HEK293 (cell line): ENCODE measurements around the gene LHX2.

Experiments used
- CTCF ChIA-PET: fragments of 350-600 bp; formaldehyde crosslinking; extraction: SDS; loops from one replicate; lab custom pipeline; 2021; ENCODE audit warnings: antibody characterized with exemption; lab: Yijun Ruan, JAX
- POLR2A ChIA-PET: fragments of 300-600 bp; formaldehyde crosslinking; extraction: SDS; loops from one replicate; lab custom pipeline; 2020; ENCODE audit warnings: antibody characterized with exemption, inconsistent platforms; lab: Yijun Ruan, JAX
- H3K27ac ChIP-seq: fragments of 200-500 bp; sonication (Bioruptor generic); 2 replicates; pipeline ENCODE4 v1.5.1; 2014; ENCODE audit warnings: low read depth, low read length, control low read depth, inconsistent platforms; ENCODE audit errors: extremely low read depth
- H3K36me3 ChIP-seq, 2 experiments: fragments of 200-500 bp in 1 of 2; sonication (Bioruptor generic) in 1 of 2; 1 replicate in 1 of 2; 2 replicates in 1 of 2; pipeline ENCODE4 v1.5.1; 2014 to 2017; ENCODE audit warnings: inconsistent platforms in 2 of 2, low read length in 2 of 2; ENCODE audit not compliant: control insufficient read depth in 2 of 2, insufficient read depth in 1 of 2
- H3K4me1 ChIP-seq: fragments of 200-500 bp; sonication (Bioruptor generic); 2 replicates; pipeline ENCODE4 v1.5.1; 2014; ENCODE audit warnings: mild to moderate bottlenecking, low read length, inconsistent platforms; ENCODE audit not compliant: control insufficient read depth, insufficient read depth
- H3K4me3 ChIP-seq: 2 replicates; pipeline ENCODE4 v1.5.1; 2011; ENCODE audit warnings: low read depth, mild to moderate bottlenecking, control low read depth, low read length, moderate library complexity
- H3K9me3 ChIP-seq: fragments of 200-500 bp; sonication (Bioruptor generic); 2 replicates; pipeline ENCODE4 v1.5.1; 2014; ENCODE audit warnings: low read depth, low read length, inconsistent platforms; ENCODE audit not compliant: control insufficient read depth, insufficient read depth
- CTCF ChIP-seq: fragments of 450-650 bp; formaldehyde crosslinking; IDR thresholded peaks from 2 replicates; pipeline ENCODE4 v1.5.1; 2016; ENCODE audit warnings: missing biosample characterization, missing genetic modification characterization
- IKZF3 ChIP-seq: fragments of 450-650 bp; IDR thresholded peaks from 2 replicates; pipeline ENCODE4 v1.5.0; 2018; ENCODE audit warnings: missing biosample characterization, mild to moderate bottlenecking, missing genetic modification characterization, moderate library complexity
- KLF17 ChIP-seq: fragments of 450-650 bp; formaldehyde crosslinking; IDR thresholded peaks from 2 replicates; pipeline ENCODE4 v1.5.1; 2016; ENCODE audit warnings: missing biosample characterization, missing genetic modification characterization
- KLF8 ChIP-seq: fragments of 450-650 bp; formaldehyde crosslinking; IDR thresholded peaks from 2 replicates; pipeline ENCODE4 v1.5.1; 2016; ENCODE audit warnings: missing biosample characterization, missing genetic modification characterization
- MEIS1 ChIP-seq: sonication (generic); formaldehyde crosslinking; IDR thresholded peaks from 2 replicates; pipeline ENCODE4 v1.8.1; 2022; ENCODE audit warnings: missing genetic modification reagents, mild to moderate bottlenecking, borderline replicate concordance
- OVOL3 ChIP-seq: fragments of 450-650 bp; formaldehyde crosslinking; IDR thresholded peaks from 2 replicates; pipeline ENCODE4 v1.5.1; 2016; ENCODE audit warnings: missing biosample characterization, missing genetic modification characterization
- ZBTB44 ChIP-seq: fragments of 450-650 bp; IDR thresholded peaks from 2 replicates; pipeline ENCODE4 v1.5.1; 2018; ENCODE audit warnings: missing biosample characterization, mild to moderate bottlenecking, missing genetic modification characterization
- ZNF19 ChIP-seq: fragments of 450-650 bp; formaldehyde crosslinking; IDR thresholded peaks from 2 replicates; pipeline ENCODE4; 2016; ENCODE audit warnings: missing biosample characterization, missing genetic modification characterization, low read depth
- ZNF341 ChIP-seq: fragments of 450-650 bp; formaldehyde crosslinking; IDR thresholded peaks from 2 replicates; pipeline ENCODE4; 2016; ENCODE audit warnings: low read depth, missing biosample characterization, missing genetic modification characterization
- ZNF362 ChIP-seq: fragments of 450-650 bp; formaldehyde crosslinking; IDR thresholded peaks from 2 replicates; pipeline ENCODE4 v1.5.1; 2016; ENCODE audit warnings: missing biosample characterization, missing genetic modification characterization
- ZNF473 ChIP-seq: fragments of 450-650 bp; formaldehyde crosslinking; IDR thresholded peaks from 2 replicates; pipeline ENCODE4 v1.5.1; 2017; ENCODE audit warnings: missing biosample characterization, missing genetic modification characterization
- ZNF580 ChIP-seq: fragments of 450-650 bp; formaldehyde crosslinking; IDR thresholded peaks from 2 replicates; pipeline ENCODE4 v1.5.1; 2016; ENCODE audit warnings: missing biosample characterization, missing genetic modification characterization
- ZNF701 ChIP-seq: fragments of 450-650 bp; formaldehyde crosslinking; IDR thresholded peaks from 2 replicates; pipeline ENCODE4 v1.5.1; 2016; ENCODE audit warnings: missing biosample characterization, missing genetic modification characterization
- ZNF837 ChIP-seq: fragments of 450-650 bp; formaldehyde crosslinking; IDR thresholded peaks from 2 replicates; pipeline ENCODE4 v1.5.1; 2016; ENCODE audit warnings: missing biosample characterization, missing genetic modification characterization
- ZSCAN30 ChIP-seq: fragments of 450-650 bp; IDR thresholded peaks from 2 replicates; pipeline ENCODE4 v1.5.1; 2018; ENCODE audit warnings: missing biosample characterization, mild to moderate bottlenecking, missing genetic modification characterization, moderate library complexity
- ZSCAN4 ChIP-seq: fragments of 450-650 bp; formaldehyde crosslinking; IDR thresholded peaks from 2 replicates; pipeline ENCODE4 v1.5.1; 2017; ENCODE audit warnings: missing biosample characterization, missing genetic modification characterization

The LHX2 gene

GRCh38 chr9:124036578-124036977 is 25.0 kb downstream of the LHX2 start (continued):
- TF ChIP-seq CTCF (tag by site-specific recombination): no peak

- H3K9me3 ChIP-seq: no peaks in the 10 kb centered on the region
- ChIA-PET CTCF (interaction anchor here (0.5 to 5.5 kb wide), 3 partner anchors 12 to 494 kb away, joined by 3 to 64 read pairs (median 4); no protein-coding TSS in a partner anchor), POLR2A (no interaction called here)
- no peak overlapping the region for H3K4me3 ChIP-seq
- H3K36me3 ChIP-seq: no peaks in the 10 kb centered on the region
- no peak overlapping the region; the same call in 1 of the 2 replicates for H3K27ac ChIP-seq
- no peak for TF ChIP-seq OVOL3 (tag by site-specific recombination)
- no peak for TF ChIP-seq ZNF701 (tag by site-specific recombination)
- TF ChIP-seq ZNF837: no peak
- no peak for TF ChIP-seq ZSCAN30 (tag by site-specific recombination)
- TF ChIP-seq KLF8: no peak
- TF ChIP-seq ZNF19 (tag by site-specific recombination): no peak
- TF ChIP-seq ZNF473 (tag by site-specific recombination): no peak
- no peak for TF ChIP-seq MEIS1 (CRISPR knock-in tag)
- TF ChIP-seq IKZF3 (tag by site-specific recombination): no peak
- TF ChIP-seq ZNF362 (tag by site-specific recombination): no peak
- no peaks in the 10 kb centered on the region; the same call in 1 of the 2 replicates for H3K4me1 ChIP-seq
Measured at GRCh38 chr9:124037790-124038189, 26.2 kb downstream of the LHX2 start.

- Histone ChIP-seq H3K4me1 (no peaks in the 10 kb centered on the region; the same call in 1 of the 2 replicates), H3K27ac (no peak overlapping the region; the same call in 1 of the 2 replicates), H3K4me3 (no peak overlapping the region)
- POLR2A ChIA-PET: no interaction called here
- TF ChIP-seq ZNF580 (tag by site-specific recombination) (no peak), ZNF341 (tag by site-specific recombination) (peak; percentile 33; the same call in 1 of the 2 replicates), KLF17 (tag by site-specific recombination) (no peak), ZBTB44 (tag by site-specific recombination) (no peak), ZSCAN4 (tag by site-specific recombination) (no peak)
- TF ChIP-seq, all 188 proteins: peak for 1
- H3K9me3 ChIP-seq: no peaks in the 10 kb centered on the region
- H3K36me3 ChIP-seq: no peaks in the 10 kb centered on the region
- CTCF ChIA-PET: interaction anchor here (0.6 to 5.5 kb wide), 6 partner anchors 13 to 1687 kb away, joined by 3 to 64 read pairs (median 17); no protein-coding TSS in a partner anchor
Measured at GRCh38 chr9:124038239-124038638, 26.7 kb downstream of the LHX2 start.
